ENCODE data around the gene RRP15. TPM values are rescaled to one million over a fixed set of nuclear protein-coding genes. Genes with fewer than 3 reads are reported as not detected.

Gene RRP15
- total RNA-seq, 3 donors from 2014 or later: 9.8 to 17.7 (median 10.0) TPM

DNA sequence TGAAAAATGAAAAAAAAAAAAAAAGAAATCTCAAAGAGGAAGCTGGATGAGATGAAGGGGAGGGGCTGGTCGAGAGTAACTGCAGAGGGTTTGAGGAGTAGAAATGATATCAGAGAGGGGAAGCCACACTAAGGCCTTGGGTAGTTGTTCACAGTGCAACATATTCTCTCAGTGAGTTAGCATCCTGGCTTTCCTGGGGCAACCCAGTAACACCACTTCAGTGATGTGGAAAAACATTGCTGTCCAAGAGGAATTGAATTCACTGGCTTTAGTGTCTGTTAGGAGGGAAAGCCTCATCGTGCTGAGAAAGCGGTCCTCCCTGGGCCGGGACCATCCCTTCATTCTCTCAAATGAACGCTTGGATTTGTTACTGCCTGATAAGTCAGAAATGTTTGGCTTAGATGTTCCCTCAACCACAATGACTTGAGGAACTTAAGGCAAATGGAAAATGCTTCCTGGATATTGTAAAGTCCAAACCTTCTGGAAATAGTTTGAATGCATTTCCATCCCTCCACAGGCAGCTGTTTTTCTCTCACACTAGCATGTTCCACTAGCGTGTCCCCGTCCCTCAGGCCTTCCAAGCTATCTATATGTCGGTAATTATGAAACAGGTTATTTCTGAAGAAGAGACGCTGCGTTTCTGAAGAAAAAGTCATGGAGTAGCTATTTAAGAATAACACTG lies 72.3 kb downstream of the RRP15 start:
- intact Hi-C loops (cut with DNase I, micrococcal nuclease): no loop called here
- Histone ChIP-seq H3K9me3 (no peaks in the 10 kb centered on the region), H3K4me3 (no peak overlapping the region), H3K36me3 (ENCODE audit: low read depth) (no peaks in the 10 kb centered on the region), H3K4me1 (ENCODE audit: low read depth) (no peaks in the 10 kb centered on the region)
- DNase-seq (no peak), ATAC-seq (no peak)
- TF ChIP-seq CTCF (IDR thresholded peaks at IDR 0.05): no peak

DNA sequence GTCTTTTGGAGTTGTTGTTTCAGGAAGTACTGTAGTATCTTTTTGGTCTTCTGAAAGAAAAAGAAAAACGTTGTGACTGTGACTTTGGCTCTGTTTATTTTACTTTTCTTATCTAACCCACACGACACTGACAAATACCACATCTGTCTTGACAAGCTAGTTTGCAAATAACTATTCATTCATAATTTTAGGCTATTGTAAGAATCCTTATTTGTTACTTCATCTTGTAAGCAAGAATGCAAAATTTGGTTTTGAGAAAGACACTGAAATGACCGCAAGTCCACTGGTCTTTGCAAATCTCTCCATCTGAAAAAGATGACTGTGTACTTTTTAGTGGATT lies 72.8 kb downstream of the RRP15 start:
- intact Hi-C loops (cut with DNase I, micrococcal nuclease): no loop called here
- H3K9me3 ChIP-seq: no peaks in the 10 kb centered on the region
- ATAC-seq: no peak
- no peak for TF ChIP-seq CTCF (IDR thresholded peaks at IDR 0.05)
- H3K4me1 ChIP-seq (ENCODE audit: low read depth): no peaks in the 10 kb centered on the region
- H3K36me3 ChIP-seq (ENCODE audit: low read depth): no peaks in the 10 kb centered on the region
- no peak overlapping the region for H3K4me3 ChIP-seq
- DNase-seq: no peak

DNA sequence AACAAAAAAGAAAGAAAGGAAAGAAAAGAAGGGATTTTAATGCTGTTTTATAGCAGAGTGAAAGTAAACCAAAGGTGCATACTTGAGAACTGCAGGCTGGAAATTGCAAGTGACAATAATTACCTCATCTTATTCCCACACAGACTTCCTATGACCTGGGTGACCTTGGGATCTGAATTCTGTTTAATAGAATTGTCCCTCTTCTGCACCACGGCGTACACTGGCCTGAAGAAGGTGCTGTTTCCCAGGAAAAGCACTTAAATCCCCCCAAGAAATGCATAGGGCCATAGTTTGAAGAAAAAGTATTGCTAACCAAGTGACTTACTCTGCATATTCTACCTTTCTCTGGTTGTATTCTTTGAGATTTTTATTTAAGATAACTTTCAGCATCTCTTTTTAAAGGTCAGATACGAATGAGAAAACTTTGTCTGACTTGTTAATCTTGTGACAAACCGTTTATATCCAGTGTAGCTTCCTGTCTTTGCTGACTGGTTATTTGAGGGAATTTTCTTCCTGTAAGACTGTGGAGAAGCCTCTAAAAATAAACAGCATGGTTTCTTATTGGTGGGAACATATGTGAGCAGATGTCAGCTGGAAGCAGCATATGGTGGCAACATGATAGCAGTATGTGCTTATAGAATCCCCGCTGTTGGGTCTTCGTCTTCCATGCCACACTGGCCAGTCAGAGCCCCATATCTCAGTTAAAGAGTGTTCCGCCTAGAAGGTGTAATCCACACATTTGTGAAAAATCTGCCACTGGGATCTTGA lies 76.4 kb downstream of the RRP15 start:
- no peak for DNase-seq
- Histone ChIP-seq H3K4me1 (ENCODE audit: low read depth) (no peaks in the 10 kb centered on the region), H3K36me3 (ENCODE audit: low read depth) (no peaks in the 10 kb centered on the region), H3K4me3 (no peak overlapping the region), H3K9me3 (no peaks in the 10 kb centered on the region)
- intact Hi-C loops (cut with DNase I, micrococcal nuclease): no loop called here
- TF ChIP-seq CTCF (IDR thresholded peaks at IDR 0.05): no peak
- no peak for ATAC-seq

- Histone ChIP-seq H3K4me1 (ENCODE audit: low read depth) (no peaks in the 10 kb centered on the region), H3K36me3 (ENCODE audit: low read depth) (no peaks in the 10 kb centered on the region), H3K9me3 (no peaks in the 10 kb centered on the region), H3K4me3 (no peak overlapping the region)
- ATAC-seq (no peak), DNase-seq (no peak)
- no peak for TF ChIP-seq CTCF (IDR thresholded peaks at IDR 0.05)
- intact Hi-C loops (cut with DNase I, micrococcal nuclease): no loop called here
Measured at GRCh38 chr1:218362418-218363076, 77.5 kb downstream of the RRP15 start.

GRCh38 chr1:218363141-218363540 lies 78.0 kb downstream of the RRP15 start:
- Histone ChIP-seq H3K9me3 (no peaks in the 10 kb centered on the region), H3K36me3 (ENCODE audit: low read depth) (no peaks in the 10 kb centered on the region), H3K4me1 (ENCODE audit: low read depth) (no peaks in the 10 kb centered on the region), H3K4me3 (no peak overlapping the region)
- no peak for TF ChIP-seq CTCF (IDR thresholded peaks at IDR 0.05)
- ATAC-seq (no peak), DNase-seq (no peak)
- intact Hi-C loops (cut with DNase I, micrococcal nuclease): no loop called here
